Activated T-helper 1 cell treated with Interleukin-2 at 50 U/mL for 16 hours (primary cell): Measurements from ENCODE around the gene TMPO.
"Not testable (repeated sequence)": the region's sequence is repeated elsewhere in the genome, so short reads cannot be mapped to it uniquely, and the experiment has no call there.

ENCODE experiments used
- DNase-seq: peaks from one replicate; pipeline ENCODE4 v3.0.0-alpha.2; 2020; ENCODE audit warnings: low read depth

Gene TMPO, protein sequence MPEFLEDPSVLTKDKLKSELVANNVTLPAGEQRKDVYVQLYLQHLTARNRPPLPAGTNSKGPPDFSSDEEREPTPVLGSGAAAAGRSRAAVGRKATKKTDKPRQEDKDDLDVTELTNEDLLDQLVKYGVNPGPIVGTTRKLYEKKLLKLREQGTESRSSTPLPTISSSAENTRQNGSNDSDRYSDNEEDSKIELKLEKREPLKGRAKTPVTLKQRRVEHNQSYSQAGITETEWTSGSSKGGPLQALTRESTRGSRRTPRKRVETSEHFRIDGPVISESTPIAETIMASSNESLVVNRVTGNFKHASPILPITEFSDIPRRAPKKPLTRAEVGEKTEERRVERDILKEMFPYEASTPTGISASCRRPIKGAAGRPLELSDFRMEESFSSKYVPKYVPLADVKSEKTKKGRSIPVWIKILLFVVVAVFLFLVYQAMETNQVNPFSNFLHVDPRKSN

GRCh38 chr12:98515287-98516110 lies at the start of gene TMPO:
TSS of gene TMPO (plus strand) at chr12:98515590. CDS start at chr12:98515868, 278 bp downstream.
- peak; percentile 93 for DNase-seq

GRCh38 chr12:98465950-98466602 lies 49.3 kb upstream of the TMPO start:
- DNase-seq: no peak

DNA sequence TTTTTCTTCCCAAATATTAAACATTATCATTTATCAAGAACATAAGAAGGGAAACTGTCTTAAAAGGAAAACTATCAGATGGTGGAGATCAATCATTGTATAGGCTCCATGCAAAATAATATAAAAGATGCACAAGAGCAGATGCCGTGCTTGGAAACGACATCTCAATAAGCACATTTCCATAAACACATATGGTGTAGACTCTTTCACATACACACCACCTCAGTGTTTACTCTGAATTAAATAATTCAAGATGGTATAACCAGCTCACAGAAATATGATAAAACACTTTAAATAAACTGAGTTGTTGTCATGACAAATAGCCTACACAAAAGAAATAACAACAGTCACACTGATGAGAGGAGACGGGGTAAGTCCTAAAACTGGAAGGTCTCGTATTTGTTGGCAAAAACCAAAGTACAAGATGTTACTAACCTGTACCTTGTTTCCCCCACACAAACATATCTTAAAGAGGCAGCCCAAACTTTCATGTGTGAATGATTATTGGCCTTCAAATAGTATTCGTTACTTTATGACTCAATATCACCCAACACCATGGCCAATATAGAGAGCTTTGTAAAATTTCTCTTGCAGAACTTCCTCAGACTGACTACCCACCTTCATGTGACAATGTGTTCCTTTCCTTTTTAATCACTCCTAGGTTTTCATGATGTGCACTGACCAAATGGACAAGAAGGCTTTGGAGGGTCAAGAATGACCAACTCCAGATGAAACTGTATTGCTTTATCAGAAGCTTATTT lies 48.6 kb upstream of the TMPO start:
- no peak for DNase-seq

DNA sequence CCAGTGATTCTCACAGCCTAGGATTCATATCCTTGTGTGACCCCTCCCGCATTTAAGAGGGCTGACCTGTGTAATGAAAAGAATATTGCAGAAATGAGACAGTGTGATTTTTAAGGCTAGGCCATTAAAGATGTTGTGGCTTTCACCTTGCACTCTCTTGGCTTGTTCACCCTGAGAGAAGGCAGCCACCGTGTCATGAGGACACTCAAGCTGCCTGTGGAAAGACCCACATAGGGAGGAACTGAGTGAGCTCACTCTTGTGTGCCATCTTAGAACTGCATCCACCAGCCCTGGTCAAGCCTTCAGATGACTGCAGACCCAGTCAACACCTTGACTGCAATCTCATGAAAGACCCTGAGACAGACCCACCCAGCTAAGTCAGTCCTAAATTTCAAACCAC lies 46.3 kb upstream of the TMPO start:
- DNase-seq: no peak

- no peak for DNase-seq
These were observed 44.8 kb upstream of the TMPO start for GRCh38 chr12:98470469-98471082.

- DNase-seq: no peak
These were observed 44.3 kb upstream of the TMPO start for GRCh38 chr12:98471085-98471484.

DNA sequence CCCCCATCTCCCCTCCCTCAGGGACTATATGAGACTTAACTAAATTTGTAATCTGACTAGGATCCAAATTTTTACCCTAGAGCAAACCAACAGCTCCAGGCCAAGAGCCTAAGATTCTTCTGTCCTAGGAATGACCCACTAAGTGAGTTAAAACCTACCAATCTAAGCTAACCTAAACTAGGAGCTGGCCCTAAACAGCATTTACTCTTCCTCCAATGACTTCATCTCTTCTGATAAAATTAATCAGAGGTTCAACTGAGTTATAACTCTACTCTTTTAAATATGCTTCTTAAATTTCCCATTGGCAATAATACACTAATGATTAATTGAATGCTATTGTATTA lies 39.9 kb upstream of the TMPO start:
- DNase-seq: no peak

DNA sequence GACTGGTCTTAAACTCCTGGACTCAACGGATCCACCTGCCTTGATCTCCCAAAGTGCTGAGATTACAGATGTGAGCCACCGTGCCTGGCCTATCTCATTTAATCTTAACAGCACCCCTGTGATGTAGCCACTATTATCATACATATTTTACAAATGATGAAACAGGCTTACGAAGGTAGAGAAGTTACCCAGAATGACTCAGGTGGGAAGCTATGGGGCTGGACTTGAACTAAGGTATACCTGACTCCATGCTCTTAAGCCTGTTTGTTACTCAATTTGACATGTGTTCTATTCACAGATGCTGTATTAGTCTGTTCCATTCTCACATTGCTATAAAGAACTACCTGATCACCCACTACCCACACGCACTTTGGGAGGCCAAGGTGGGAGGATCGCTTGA lies 36.8 kb upstream of the TMPO start:
- no peak for DNase-seq

DNA sequence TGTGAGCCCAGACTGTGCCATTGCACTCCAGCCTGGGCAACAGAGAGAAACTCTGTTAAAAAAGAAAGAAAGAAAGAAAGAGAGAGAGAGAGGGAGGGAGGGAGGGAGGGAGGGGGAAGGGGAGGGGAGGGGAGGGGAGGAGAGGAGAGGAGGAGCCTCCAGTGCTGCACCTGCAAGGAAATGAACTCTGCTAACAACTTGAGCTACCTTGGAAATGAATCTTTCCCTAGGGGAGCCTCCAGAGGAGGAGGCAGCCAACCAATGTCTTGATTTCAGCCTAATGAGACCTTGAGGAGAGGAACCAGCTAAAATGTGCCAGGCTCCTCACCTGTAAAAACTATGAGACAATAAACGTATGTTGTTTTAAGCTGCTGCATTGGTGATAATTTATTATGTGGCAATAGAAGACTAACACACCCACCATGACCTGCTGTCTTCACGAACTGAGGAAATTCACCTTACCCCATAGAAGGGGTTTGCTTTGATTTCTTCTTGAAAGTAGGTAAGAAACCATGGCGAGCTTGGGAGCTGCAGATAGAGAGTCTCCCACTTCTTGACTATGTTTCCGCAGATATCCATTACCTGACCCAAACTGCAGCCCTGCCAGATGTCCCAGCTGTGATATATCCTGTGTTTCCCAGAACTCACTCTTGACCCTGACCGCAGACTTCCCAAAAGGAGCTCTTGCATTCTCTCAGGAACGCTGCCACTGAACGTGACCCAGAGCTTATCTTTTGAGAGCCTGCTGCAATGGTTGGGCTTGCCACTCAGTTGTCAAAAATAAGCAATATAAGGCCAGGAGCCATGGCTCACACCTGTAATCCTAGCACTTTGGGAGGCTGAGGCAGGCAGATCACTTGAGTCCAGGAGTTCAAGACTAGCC lies 31.5 kb upstream of the TMPO start:
- no peak for DNase-seq

- no peak for DNase-seq
These were observed 29.5 kb upstream of the TMPO start for GRCh38 chr12:98485792-98486340.

- DNase-seq: not testable (repeated sequence)
These were observed 27.0 kb upstream of the TMPO start for GRCh38 chr12:98488416-98488815.

DNA sequence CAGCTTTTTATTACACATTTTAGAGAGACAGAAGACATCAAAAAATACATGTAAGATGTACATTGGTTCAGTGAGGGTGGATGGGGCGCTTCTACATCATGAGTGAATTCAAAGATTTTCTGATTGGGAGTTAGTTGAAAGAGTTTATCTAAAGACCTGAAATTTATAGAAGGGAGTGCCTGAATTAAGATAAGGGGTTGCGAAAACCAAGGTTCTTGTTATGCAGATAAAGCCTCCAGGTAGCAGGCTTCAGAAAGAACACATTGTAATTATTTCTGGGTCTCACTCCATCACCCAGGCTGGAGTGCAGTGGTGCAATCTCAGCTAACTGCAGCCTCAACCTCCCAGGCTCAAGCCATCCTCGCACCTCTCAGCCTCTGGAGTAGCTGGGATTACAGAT lies 26.2 kb upstream of the TMPO start:
- DNase-seq: no peak

DNA sequence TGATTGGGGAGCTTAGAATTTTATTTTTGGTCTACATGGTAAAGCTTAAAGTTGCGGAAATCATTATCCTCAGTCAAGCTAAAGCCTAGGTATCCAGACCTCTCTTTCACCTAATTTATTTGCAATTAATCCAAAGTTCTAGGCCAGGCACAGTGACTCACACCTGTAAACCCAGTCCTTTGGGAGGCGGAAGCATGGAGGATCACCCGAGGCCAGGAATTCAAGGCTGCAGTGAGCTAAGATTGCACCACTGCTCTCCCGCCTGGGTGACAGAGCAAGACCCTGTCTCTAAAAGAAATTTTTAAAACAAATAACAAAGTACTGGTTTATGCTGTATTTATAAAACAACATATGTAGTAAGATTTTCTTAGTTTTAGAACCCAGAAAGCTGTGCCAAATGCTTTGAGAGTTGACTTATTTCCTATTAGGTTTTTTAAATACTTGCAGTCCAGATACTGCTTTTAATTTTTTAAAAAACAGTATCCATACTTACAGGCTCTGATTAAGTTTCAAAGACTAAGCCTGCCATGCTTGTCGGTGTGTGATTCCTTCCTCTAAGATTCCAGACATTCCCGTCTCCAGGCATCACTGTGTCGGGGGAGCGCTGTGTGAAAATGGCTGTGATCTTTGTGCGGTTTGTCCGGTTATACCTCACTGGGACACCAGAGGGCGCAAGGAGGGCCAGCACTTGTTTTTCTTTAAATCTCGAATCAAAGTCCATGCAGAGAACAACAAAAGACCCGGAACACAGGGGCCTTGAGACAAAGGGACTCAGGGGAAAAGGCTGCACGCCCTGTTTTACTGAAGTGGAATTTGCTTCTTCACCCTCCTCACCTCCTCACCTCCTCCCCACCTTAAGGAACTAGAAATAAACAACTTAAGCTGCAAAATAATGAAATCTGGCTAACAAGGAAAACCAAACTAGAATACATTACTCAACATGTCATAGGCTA lies 24.6 kb upstream of the TMPO start:
- peak; percentile 67 for DNase-seq

GRCh38 chr12:98492580-98493140 lies 22.7 kb upstream of the TMPO start:
- DNase-seq: no peak

DNA sequence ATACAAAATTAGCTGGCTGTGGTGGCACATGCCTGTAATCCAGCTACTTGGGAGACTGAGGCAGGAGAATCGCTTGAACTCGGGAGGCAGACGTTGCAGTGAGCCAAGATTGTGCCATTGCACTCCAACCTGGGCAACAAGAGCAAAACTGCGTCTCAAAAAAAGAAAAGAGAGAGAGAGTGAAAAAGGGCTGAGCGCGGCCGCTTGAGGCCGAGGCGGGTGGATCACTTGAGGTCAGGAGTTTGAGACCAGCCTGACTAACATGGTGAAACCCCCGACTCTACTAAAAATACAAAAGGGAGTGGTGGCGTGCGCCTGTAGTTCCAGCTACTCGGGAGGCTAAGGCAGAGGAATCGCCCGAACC lies 14.1 kb upstream of the TMPO start:
- not testable (repeated sequence) for DNase-seq

GRCh38 chr12:98503342-98503591 lies 12.1 kb upstream of the TMPO start:
- DNase-seq: peak; percentile 69

GRCh38 chr12:98503592-98504367 lies 11.6 kb upstream of the TMPO start:
- peak; percentile 89 for DNase-seq

DNA sequence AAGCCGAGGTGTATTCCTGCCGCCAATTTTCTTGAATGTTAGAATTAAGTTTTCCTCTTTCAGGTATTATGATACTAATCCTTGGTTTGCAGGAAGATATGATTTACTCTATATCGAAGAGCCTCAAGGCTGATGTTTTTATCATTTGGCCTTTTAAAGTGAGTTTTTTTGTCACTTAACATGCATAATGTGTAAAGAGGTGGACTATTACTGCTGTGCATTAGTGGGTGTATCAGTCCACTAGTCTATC lies 11.1 kb upstream of the TMPO start:
- no peak for DNase-seq

DNA sequence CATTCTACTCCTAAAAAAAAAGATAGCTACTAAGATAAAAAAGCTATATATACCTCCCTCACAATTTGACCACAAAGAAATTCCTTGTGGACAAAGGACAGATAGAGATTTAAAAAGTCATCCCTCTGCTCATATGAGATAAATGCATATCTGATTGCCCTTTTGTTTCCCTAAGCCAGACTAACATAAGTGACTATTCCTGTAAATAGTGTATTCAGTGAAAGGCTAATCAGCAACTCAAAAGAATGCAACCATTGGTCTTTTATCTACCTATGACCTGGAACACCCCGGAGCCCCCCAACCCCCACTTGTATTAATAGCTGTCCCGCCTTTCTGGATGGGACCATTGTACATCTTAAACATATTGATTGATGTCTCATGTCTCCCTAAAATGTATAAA lies 6.3 kb upstream of the TMPO start:
- no peak for DNase-seq
